GM04503 (cell line): ENCODE results near the gene C2orf49.
"Not testable (repeated sequence)": the region's sequence is repeated elsewhere in the genome, so short reads cannot be mapped to it uniquely, and the experiment has no call there.

Experiments
- DNase-seq: peaks from one replicate; pipeline ENCODE4 v3.0.0-alpha.2; 2012; ENCODE audit warnings: low read depth

C2orf49 gene

DNA sequence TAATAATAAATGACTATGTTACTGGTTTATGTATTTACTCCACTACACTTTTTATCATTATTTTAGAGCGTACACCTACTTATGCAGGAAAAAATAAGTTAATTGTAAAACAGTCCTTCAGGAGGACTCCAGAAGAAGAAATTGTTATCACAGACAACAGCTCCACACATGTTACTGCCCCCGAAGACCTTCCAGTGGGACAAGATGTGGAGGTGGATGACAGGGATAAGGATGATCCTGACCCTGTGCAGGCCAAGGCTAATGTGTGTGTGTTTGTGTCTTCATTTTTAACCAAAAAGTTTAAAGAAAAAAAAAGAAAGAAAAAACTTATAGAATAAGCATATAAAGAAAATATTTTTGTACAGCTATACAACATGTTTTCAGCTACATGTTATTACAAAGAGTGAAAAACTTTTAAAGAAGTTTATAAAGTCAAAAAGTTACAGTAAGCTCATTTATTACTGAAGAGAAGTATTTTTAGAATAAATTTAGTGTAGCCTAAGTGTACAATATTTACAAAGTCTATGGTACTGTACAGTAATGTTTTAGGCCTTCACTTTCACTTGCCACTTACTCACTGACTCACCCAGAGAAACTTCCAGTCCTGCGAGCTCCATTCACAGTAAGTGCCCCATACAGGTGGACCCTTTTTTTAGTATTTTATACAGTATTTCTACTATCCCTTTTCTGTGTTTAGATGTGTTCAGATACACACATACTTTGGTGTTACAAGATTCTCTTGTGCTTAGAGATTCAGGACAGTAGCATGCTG, 15.3 kb upstream of the C2orf49 start:
- no peak for DNase-seq

GRCh38 chr2:105323111-105323510, 14.2 kb upstream of the C2orf49 start:
- DNase-seq: no peak

DNA sequence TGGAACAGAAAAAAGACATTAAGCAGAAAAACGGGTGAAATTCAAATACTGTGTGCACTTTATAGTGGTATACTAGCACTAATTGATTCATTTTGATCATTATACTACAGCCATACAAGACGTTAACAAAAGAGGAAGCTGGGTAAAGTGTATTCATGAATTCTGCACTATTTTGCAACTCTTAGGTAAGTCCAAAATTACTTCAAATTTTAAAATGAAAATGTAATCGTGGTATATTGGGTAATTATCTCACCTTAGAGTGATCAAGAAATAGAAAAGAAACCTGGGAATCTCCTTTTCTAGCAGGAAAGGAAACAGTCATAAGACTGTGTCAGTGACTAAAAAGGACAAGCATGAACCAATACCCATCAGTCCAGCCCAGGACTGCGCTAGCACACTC, 13.2 kb upstream of the C2orf49 start:
- no peak for DNase-seq

- peak; percentile 52 for DNase-seq
Observed at GRCh38 chr2:105324732-105325131, 12.6 kb upstream of the C2orf49 start.

- peak; percentile 49 for DNase-seq
Observed at GRCh38 chr2:105325389-105325963, 11.9 kb upstream of the C2orf49 start.

DNA sequence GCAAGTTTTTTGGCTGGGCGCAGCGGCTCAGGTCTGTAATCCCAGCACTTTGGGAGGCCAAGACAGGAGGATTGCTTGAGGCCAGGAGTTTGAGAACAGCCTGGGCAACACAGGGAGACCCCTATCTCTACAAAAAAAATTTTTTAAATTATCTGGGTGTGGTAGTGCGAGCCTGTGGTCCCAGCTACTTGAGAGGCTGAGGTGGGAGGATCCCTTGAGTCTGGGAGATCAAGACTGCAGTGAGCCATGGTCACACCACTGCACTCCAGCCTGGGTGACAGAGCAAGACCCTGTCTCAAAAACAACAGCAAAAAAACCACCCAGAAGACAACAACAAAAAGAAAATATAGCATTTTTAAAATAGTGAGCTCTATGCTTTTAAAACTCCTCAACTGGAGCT, 10.1 kb upstream of the C2orf49 start:
- not testable (repeated sequence) for DNase-seq

- DNase-seq: no peak
Observed at GRCh38 chr2:105327690-105328089, 9.7 kb upstream of the C2orf49 start.

DNA sequence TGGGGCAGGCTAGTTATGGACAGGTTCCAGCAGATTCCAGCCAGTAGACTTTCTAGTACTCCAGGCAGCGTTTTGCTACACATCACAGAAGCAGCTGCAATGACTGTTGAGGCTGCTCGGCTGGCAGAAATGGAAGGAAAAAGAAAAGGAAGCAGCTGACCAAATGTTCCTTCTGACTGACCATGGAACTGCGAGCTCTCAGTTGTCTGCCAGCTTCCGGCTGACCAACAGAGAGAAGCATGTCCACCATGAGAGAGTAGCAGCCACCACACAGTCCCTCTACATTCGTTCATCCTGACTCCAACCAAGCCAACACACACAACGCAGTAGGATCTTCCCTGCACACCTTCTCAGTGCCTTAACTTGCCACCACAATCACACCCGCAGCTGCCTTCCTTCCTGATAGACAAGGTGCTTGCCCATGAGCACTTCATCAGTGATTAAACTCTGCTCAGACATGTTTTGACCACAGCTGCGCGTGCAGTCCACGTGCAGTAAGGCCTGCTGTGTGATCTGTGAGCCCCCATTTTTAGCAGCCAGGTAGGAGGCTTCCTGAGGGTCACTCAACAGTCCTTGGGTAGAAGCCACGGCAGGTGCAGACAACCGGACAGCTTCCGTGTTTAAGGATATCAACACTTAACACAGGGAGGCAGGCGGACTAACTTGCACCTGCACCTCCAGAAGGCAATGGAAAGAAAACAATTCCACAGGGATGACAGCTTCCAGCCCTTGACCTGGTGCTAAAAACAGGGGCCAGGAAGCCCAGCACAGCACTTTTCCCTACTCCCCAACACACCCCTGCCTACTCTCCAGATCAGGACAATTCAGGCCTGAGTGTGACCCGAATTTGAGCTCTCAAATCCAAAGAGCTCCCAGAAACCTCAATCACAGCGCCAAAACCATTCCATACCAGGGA, 8.8 kb upstream of the C2orf49 start:
- DNase-seq: peak; percentile 28

GRCh38 chr2:105329197-105329554, 8.2 kb upstream of the C2orf49 start:
- DNase-seq: no peak

- DNase-seq: no peak
Observed at GRCh38 chr2:105329561-105330495, 7.5 kb upstream of the C2orf49 start, which contains the start of gene TGFBRAP1. Gene TGFBRAP1 (minus strand): TSS chr2:105329735. CDS start chr2:105308301, 21,434 bp downstream.

DNA sequence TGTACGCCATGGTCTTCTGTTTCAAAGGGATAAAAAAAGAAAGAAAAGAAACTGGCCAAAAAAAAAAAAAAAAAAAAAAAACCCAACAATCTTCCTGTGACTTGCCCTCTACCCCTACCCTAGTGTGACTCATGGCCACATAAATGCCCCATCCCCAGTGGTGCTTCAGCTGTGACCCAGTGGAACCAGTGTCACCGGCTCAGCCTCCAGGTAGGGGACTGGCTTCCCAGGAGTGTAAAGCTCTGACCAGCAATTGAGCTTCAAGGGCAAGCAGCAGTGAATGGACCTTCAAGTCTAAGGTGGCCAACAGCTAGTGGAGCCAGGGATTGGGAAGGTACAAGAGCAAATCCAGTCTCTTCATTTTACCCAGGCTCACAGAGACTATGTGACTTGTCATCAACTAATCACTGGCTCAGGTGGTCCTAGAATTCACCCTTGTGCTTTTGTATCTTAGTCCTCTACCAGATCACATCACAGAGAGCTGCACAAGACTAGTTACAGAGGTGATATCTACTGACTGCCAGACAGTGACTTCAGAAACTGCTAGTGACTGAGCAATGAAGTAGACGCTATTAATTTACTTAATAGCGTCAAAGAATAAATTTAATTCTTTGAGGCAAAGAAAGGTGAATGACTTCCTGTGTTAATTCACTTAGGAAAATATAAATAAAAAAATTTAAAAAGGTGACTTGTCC, 6.5 kb upstream of the C2orf49 start:
- no peak for DNase-seq

DNA sequence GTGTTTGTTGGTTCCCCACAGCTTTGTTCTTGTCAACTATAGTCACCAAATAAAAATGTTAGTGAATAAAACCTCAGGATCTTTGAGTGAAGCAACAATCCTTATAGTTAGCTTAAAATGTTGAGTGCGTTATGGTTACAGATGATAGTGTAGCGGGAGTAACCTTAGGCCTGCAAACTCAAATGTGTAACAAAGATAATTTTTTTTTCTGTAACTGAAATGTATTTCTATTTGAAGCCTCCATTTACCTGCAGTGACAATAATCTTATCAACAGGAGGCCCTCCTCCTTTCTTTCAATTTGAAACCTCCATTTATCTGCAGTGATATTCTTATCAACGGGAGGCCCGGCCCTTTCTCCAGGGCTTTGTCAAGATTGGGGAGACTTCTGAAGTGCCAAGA, 3.1 kb upstream of the C2orf49 start:
- no peak for DNase-seq

DNA sequence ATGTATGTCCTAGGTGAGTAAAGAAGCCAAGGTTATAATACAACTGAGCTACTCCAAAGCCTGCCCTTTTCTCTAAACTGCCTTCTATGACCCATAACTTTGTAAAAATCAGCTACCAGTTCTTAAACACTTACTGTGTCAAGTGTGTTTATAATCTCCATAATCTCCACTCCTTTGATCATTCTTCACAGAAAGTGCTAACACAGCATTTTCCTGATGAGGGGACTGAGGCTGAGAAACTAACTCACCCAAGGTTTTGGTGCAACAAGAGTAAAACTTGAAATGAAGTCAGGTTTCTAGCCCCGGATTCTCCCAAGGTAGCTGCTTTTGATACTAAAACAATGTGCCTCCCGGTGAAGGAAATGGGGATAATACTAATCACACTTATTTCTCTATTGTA, 1.9 kb upstream of the C2orf49 start:
- no peak for DNase-seq

GRCh38 chr2:105336786-105337121, 586 bp upstream of the C2orf49 start:
- DNase-seq: no peak

DNA sequence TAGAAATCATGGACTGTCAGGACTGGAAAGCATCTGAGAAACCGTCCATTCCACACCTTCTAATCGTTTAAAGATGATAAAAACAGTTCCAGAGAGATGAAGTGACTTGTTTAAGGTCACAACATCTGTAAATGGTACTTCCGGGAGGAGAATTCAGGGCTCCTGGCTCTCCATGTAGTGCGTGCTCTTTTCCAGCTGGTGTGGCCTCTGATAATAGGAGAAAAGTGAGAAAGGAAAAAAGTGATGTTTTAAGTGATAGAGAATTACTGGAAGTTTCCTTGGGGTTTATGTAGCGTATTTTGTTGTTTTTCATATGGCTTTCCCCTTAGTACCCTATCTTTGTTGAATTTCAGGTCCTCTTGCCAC, 663 bp downstream of the C2orf49 start:
- DNase-seq: no peak

- DNase-seq: no peak
Observed at GRCh38 chr2:105339414-105339813, 2.1 kb downstream of the C2orf49 start.

- no peak for DNase-seq
Observed at GRCh38 chr2:105344704-105345345, 7.5 kb downstream of the C2orf49 start.

DNA sequence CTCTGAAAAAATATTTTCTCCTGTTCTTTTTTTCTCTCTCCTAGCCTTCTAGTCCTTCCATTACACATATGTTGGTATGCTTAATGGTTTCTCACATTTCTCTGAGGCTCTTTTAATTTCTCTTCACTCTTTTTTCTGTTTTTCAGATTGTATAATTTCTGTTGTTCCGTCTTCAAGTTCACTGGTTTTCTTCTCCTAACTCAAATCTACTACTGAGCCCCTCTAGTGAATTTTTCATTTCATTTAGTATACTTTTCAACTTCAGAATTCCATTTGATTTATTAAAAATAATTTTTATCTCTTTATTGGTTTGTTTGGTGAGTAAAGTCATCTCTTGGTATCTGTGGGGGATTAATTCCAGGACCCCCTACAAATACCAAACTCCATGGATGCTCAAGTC, 19.8 kb downstream of the C2orf49 start:
- DNase-seq: no peak

DNA sequence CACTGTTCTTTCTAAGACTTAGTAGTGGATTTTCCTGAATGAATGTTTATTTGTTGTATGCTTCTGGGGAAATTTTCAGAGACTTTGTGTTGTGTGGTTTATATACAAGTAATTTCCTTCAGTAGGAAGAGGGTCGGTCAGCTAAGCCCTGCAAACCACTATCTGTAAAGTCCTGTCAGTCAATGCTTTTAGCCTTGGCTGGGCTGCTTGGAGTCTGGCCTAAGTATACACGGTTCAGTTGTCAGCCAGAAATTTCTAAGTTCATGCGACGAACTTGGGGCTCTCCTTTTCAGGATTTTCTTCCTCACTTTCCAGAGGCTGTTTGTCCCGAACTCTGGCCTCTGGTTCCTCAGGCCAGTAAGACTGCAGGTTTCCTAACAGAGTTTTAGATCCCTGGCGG, 21.3 kb downstream of the C2orf49 start:
- DNase-seq: no peak

DNA sequence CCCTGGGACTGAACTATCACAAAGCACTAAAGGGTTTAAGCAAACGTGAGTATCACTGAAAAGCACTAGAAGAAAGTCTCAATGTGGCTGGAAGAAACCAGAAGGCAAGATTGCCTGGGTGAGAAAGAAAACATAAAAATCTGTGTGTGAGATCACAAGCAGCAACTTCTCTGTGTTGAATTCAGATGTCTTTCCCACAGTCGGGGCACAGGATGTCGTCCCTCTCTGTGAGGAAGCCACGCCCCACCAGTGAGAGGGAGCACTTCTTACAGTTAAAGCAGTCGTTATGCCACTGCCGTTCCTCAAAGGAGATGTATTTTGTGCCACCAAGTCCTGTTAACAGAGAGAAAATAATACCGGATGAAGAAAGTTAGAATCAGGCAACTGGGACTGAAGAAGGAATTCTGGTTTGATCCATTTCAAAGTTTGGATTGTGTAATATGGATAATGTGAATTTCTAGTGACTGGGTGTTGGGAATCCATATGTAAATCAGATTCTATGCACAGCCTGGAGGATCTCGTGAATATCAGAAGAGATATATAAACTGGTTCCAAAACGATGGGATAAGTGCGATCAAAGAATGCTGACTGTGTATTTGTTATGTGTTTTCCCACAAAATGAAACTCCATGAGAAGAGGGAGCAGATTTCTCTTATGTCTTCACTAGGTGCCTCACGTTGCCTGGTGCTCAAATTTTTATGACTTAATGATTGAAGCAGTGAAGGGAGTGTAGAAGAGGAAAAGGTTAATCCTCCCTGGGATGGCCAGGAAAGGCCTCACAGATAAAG, 24.0 kb downstream of the C2orf49 start:
- DNase-seq: no peak
